GM21576 (cell line): ENCODE data around the gene SLC2A14.
"Not testable (repeated sequence)": the region's sequence is repeated elsewhere in the genome, so short reads cannot be mapped to it uniquely, and the experiment has no call there.

ENCODE experiments used
- ATAC-seq: cut with Tn5 transposase; IDR thresholded peaks from one replicate; pipeline ENCODE4 v1.9.1; 2021; ENCODE audit warnings: mild to moderate bottlenecking, moderate library complexity; ENCODE audit not compliant: unreplicated experiment

SLC2A14 gene

DNA sequence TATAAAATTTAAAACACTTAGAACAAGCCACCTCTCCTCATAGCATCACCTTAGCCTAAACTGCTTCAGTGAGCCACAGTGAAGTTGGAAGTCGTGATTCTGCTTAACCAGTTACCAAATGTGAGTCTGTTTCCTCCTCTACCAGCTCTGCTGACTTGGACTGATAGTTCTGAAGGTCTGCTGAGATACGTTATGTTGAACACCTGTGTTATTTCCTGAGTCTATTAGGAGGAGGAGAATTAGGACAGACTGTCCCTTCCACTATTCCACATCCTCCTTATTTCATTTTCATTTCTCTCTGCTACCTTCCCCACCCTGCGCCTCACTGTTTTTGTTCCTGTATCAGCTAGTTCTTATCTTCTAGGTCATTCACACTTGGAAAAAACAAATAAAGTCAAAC lies 2.4 kb downstream of the SLC2A14 start:
- ATAC-seq: no peak

DNA sequence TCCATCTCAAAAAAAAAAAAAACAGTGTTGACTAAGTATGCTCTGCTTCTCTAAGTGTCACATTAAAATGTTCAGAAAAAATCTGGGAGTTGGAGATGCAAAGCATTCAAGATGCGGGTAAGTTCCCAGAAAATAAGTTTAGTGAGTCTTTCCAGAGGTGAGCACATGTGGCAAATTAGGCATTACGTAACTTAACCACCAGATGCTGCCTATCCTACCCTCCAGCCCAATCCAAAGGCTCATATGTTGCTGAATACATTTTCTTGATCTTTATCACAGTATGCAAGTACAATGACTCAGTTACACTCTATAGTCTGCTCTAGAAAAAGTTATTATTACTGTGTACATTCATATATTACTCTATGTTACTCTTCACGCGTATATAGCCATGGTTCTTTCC lies 3.6 kb downstream of the SLC2A14 start:
- no peak for ATAC-seq

DNA sequence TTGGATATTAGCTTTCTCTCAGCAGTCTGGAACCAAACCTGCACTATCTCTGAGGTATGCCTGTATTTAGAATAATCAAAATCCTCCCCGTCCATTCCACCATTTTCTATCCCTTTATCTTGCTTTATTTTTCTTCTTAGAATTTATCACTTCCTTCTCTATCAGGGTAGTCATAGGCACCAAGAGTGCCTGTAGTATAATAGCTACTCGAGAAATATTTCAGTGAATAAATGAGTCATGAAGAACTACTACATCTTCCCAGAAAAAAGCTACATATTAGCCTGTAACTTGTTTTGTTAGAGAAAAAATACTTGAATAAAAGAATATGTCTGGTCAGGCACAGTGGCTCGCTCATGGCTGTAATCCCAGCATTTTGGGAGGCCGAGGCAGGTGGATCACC lies 4.3 kb downstream of the SLC2A14 start:
- ATAC-seq: no peak

DNA sequence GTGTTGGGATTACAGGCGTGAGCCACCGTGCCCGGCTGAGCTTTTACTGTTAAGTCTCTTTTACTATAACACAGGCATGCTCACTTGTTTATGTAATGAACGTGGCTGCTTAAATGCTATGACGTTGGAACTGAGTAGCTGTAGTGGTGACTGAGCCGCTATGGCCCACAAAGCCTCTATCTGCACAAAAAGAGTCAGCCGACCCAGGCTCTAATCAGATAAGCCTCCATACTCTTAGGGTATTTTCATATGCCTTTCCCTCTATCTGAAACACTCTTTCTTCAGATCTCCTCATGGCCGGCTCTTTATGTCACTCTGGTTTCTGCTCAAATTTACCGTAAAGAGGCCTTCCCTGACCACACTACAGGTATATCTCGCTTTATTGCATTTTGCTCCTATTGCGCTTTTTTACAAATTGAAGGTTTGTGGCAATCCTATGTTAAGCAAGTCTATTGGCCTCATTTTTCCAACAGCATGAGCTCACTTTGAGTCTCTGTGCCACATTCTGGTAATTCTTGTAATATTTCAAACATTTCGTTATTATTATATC lies 8.0 kb downstream of the SLC2A14 start:
- ATAC-seq: no peak

DNA sequence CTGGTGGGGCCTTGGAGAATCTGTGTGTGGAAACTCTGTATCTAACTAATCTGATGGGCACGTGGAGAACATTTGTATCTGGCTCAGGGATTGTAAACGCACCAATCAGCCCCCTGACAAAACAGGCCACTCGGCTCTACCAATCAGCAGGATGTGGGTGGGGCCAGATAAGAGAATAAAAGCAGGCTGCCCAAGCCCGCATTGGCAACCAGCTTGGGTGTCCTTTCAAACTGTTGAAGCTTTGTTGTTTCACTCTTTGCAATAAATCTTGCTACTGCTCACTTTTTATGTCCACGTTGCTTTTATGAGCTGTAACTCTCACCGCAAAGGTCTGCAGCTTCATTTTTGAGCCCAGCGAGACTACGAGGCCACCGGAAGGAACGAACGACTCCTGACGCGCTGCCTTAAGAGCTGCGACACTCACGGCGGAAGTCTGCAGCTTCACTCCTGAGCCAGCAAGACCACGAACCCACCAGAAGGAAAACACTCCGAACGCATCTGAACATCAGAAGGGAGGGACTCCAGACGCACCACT lies 9.8 kb downstream of the SLC2A14 start:
- ATAC-seq: not testable (repeated sequence)

DNA sequence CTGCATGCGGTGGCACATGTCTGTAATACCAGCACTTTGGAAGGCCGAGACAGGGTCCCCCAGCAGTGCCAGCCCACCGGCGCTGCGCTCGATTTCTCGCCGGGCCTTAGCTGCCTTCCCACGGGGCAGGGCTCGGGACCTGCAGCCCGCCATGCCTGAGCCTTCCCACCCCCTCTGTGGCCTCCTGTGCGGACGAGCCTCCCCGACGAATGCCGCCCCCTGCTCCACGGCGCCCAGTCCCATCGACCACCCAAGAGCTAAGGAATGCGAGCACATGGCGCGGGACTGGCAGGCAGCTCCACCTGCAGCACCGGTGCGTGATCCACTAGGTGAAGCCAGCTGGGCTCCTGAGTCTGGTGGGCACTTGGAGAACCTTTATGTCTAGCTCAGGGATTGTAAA lies 10.4 kb downstream of the SLC2A14 start:
- not testable (repeated sequence) for ATAC-seq

DNA sequence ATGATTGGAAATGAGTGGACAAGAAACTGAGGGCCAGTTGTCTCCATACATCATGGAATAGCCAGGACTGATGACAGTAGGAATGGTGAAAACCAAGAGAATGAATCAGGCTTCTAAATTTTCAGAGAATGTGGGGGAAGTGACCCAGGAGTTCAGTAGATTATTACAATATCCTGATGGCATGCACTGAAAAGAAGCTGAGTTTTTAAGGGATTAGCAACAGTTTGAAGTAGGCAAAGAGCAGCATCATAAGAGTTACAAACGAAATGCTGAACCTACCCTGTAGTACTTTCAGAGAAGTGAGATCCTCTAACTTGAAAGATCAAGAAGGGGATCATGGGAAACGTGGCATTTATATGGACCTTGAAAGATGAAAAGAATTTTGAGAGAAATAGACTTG lies 13.2 kb downstream of the SLC2A14 start:
- ATAC-seq: no peak

DNA sequence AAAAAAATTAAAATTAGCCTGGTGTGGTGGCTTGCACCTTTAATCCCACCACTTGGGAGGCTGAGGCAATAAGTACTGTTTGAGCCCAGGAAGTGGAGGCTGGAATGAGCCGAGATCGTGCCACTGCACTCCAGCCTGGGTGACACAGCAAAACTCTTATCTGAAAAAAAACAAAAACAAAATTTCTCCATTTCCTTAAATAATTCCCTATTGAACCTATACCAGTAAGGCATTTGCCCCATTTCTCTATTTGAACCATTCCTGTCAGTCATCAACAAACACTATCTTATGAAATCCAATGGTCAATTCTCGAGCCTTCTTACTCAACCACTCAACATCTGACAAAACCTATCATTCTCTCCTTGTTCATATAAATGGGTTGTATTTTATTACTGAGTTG lies 14.7 kb downstream of the SLC2A14 start:
- ATAC-seq: no peak

DNA sequence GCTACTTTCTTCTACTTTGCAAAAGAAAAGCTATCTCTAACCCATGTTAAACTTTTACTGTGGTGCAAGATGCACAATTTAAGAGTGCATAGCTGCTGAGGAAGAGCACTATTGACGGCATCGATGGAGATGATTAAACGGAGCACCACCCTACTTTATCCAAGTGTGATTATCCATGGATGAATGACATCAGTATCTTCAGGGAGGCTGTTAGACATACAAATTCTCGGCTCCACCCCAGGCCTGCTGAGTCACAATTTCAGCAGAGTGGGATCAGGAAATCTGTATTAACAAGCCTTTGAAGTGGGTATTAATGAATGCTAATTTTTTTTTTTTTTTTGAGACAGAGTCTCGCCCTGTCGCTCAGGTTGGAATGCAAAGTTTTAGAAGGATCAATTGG lies 16.2 kb downstream of the SLC2A14 start:
- no peak for ATAC-seq

DNA sequence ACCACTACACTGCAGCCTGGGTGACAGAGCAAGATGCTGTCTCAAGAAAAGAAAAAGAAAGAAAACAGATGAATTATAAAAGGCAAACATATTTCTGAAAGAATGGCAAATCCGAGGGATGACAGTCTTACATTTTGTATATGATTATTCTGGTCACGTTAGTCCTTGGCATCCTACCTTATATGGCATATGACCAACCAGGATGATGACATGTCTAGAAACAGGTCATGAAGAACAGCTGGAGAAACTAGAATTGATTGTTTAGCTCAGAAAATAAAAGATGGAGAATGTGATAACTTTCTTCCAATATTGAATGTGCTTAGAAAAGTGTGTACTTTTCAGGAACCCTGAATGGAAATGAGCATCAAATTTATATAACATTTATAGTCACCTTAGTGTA lies 19.2 kb downstream of the SLC2A14 start:
- ATAC-seq: no peak

DNA sequence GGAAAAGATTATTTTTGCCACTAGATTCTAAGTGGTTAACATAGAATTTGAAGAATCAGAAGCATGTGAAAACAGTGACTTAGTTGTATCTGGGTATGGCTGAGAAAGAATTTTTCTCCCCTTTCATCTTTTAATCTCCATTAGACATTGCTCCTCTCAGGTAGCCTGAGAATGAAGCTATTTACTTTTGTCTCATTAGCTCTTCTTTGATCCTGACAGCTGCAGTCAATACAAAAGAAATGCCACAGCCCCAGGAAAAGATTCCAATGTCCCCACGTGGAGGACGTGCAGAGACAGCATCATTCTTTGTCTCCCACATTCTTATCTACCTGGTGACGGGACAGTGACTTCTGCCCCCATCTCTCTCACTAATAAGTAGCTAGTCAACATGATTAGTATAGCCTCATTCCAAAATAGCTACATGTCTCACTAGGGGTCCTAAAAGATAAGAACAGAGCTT lies 21.1 kb downstream of the SLC2A14 start:
- ATAC-seq: not testable (repeated sequence)

DNA sequence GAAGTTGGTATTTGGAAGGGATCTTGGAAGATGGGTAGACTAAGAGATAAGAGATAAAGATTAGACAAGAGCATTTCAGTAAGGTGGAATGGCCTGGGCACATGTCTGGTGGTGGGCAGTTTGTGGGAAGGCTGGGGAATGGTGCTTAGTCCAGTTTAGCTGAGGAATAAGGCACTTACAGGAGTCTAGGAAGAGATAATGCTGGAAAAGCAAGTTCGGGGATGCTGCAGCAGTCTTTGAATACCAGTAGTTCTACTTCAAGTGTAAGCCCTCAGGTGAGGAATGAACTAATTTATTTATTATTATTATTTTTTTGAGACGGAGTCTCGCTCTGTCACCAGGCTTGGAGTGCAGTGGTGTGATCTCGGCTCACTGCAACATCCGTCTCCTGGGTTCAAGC lies 22.6 kb downstream of the SLC2A14 start:
- ATAC-seq: not testable (repeated sequence)

DNA sequence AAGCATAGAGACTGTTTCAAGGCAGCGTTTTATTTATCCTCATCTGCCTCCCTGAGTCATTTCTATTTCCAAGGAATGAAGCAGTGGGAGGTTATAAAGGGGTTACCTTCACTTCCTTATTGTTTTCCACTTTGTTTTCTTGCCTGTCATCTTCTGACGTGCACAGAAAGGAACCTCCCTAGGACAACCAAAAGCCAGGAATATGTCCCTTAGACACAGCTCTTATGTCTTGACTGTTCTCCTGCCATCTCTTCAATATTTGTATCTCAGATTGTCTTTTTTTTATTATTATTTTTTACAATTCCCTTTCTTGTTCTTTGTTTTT lies 24.7 kb downstream of the SLC2A14 start:
- ATAC-seq: peak; percentile 9

DNA sequence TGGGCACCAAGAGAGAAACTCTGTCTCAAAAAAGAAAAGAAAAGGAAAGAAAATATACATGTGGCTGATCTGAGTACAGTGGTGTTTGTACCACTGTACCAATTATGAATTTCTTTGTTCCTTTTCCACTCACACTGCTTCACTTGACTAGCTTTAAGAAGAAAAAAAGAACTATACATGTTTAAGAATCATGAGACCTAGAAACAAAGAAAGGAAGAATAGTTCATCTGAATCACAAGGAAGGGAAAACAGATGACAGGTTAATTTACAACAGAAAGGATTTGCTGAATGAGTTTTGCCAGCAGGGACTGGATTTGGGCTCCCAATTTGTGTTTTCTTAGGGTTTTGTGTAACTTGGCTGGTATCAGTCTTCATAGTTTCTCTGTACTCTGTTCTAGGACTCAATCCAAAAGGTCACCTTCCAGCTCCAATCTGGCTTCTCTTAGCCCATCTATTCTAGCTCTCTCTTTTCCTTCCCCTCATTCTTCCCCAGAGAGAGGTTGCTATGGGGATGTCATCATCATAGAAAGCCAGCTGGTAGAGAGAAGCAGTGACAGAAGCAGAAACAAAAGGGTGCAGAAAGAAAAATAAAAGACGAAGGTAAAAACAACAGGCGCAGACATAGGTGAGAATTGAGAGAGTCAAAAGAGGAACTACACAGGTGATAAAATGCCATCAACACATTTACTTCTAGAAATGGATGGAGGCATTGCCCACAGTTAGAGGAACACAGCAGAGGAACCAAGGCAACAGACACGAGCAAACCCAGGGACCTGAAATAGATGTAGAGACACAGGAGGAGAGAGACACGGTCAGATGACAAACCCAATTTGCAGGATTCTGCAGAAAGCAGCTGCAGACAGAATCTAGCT lies 25.3 kb downstream of the SLC2A14 start:
- ATAC-seq: peak; percentile 59

DNA sequence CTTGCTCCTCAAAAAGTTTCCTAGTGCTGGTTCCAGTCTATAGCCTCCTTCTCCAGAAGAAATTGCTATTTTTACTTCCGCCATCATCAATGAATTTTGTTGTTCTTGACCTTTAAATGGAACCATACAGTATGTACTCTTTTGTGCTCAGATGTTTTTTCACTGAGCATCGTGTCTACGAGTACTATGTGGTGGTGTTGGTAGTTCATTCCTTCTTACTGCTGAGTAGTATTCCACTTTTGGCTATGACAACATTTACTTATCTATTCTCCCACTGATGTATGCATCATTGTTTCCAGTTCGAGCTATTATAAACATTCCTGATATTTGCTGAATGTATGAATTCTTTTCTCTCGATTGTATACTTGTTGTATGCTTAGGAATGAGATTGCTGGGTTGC lies 28.6 kb downstream of the SLC2A14 start:
- no peak for ATAC-seq

DNA sequence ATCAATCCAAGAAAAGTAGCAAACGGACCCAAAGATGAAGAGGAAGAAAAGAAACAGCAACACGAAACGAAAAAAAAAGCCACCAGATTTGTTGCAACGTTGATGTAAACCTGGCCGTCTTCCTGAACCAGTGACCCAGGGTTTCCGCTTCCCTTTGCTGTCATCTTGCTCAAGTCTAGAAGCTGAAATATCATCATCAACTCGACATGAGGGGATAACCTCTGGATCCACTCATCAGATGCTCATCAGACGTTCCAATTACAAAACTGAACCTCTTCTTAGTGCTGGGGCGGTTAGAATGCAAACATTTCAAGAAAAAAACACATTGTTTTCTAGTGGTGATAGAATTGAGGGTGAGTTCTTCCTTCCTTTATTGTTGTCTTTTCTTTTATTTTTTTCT lies 29.1 kb downstream of the SLC2A14 start:
- ATAC-seq: not testable (repeated sequence)

DNA sequence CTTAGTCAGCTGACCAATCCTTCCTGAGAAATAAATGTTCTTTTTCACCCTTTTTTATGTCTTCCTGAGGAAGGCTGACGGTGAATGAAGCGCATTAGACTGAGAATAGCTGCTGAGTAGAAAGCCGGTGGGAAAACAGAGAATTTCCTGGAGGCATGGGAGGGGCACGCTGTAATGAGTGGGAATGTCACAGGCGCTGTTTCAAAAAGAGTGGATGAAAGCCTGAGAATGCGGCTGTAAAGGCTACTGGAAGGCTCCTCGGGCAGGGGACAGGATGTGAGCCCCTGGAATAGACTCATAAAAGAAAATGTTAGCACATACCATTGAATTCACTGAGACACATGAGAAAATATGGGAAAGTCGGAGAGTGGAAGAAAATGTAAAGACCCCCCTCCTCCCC lies 29.6 kb downstream of the SLC2A14 start:
- ATAC-seq: not testable (repeated sequence)

DNA sequence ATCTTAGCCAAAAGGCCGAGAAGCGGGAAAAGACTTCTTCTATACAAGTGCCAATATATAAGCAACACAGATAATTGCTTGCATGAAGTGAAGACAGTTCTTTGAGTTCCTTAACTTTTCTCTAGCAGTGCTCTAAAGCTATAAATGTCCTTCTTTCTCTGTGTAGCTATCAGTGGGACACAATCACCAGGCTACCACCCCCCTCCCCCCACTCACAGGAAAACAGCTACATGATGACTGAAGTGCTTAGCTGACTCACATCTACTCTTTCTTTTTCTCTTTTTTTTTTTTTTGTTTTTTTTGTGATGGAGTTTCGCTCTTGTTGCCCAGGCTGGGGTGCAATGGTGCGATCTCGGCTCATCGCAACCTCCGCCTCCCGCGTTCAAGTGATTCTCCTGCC lies 30.3 kb downstream of the SLC2A14 start:
- not testable (repeated sequence) for ATAC-seq

DNA sequence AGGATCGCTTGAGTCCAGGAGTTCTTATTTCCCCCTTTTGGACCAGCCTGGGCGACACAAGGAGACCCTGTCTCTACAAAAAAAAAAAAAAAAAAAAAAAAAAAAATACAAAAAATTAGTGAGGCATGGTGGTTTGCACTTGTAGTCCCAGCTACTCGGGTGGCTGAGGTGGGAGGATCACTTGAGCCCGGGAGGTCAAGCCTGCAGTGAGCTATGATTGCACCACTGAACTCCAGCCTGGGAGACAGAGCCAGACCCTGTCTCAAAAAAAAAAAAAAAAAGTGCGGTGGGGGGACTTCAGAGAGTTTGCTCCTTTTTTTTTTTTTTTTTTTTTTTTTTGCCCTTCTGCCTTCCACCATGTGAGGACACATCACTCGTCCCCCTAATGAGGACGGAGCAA lies 32.9 kb downstream of the SLC2A14 start:
- not testable (repeated sequence) for ATAC-seq

DNA sequence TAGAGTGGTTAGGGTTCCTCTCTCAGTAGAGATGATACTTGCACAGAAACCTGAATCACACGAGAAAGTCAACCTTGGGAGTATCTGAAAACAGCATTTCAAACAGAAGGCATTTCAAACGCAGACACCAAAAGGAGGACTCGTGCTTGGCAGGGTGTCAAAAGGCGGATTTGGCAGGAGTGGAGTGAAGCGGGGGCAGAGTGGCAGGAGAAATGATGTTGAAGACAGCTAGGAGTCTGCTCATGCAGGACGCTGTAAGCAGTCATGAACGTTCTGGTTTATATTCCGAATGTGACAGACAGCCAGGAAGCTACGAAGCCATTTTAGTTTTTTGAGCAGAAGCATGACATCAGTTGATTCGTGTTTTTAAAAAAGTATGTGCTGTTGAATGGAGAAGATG lies 33.5 kb downstream of the SLC2A14 start:
- ATAC-seq: not testable (repeated sequence)

DNA sequence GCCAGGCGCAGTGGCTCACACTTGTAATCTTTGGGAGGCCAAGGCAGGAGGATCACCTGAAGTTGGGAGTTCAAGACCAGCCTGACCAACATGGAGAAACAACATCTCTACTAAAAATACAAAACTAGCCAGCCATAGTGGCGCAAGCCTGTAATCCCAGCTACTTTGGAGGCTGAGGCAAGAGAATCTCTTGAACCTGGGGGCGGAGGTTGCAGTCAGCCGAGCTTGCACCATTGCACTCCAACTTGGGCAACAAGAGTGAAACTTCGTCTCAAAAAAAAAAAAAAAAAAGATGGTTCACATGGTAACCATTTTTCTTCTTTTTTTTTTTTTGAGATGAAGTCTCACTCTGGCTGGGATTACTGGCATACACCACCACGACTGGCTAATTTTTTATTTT lies 35.3 kb downstream of the SLC2A14 start:
- ATAC-seq: no peak

DNA sequence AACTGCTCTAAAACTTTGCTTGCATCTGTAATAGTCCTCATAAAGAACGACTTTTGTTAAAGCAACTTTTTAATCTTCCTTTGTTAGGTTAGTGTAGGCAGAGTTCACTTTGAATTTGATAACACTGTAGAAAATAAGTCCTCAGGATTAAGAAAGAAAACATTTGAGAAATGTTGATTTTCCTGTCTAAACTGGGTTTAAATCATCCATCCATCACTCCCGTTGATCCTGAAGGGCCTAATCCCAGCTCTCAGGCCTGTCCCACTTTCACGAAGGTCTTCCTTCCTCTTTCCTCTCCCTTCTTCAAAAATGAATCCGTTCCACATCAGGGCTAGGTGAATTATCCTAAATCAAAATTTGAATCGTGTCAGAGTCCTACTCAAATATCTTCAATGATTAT lies 36.9 kb downstream of the SLC2A14 start:
- ATAC-seq: no peak
